Body of pancreas (tissue), 4 donors: Measurements from ENCODE around the gene MRRF. TPM values are rescaled to one million over a fixed set of nuclear protein-coding genes. Genes with fewer than 3 reads are reported as not detected.

Experiments
- ATAC-seq: fragments of 150-250 bp; one replicate; pipeline ENCODE4 v1.9.1; 2016
- DNase-seq, 4 donors: peaks; one replicate each; pipeline ENCODE4 v3.0.0-alpha.2; 2019
- H3K27ac ChIP-seq, 4 donors: fragments of 200-600 bp; sonication (generic); 1 replicate in 3 of 4; 2 replicates in 1 of 4; pipeline versions ENCODE4 v1.5.1 to v1.6.1; 2016 to 2019; ENCODE audit warnings: mild to moderate bottlenecking in 1 of 4, mixed read lengths in 1 of 4, moderate library complexity in 1 of 4
- H3K27me3 ChIP-seq, 2 donors: fragments of 200-600 bp; sonication (generic); one replicate each; pipeline ENCODE4 v1.6.0; 2016; ENCODE audit warnings: mild to moderate bottlenecking in 1 of 2
- H3K36me3 ChIP-seq, 2 donors: fragments of 200-600 bp; sonication (generic); replicated peaks in 1 of 2; 2 replicates each; pipeline ENCODE4 v1.5.1; 2016; ENCODE audit warnings: low read depth in 2 of 2; ENCODE audit not compliant: insufficient read depth in 1 of 2
- H3K4me1 ChIP-seq: fragments of 200-600 bp; sonication (generic); one replicate; pipeline ENCODE4 v1.6.0; 2016
- H3K4me3 ChIP-seq, 2 donors: fragments of 200-600 bp; sonication (generic); 1 replicate in 1 of 2; 2 replicates in 1 of 2; pipeline ENCODE4 v1.5.1; 2016 to 2019
- H3K9me3 ChIP-seq, 3 donors: fragments of 200-600 bp; sonication (generic); 1 replicate in 2 of 3; 2 replicates in 1 of 3; pipeline ENCODE4 v1.5.1; 2016
- CTCF ChIP-seq, 7 experiments: fragments of 450-650 bp in 4 of 7; fragments of 200-600 bp in 3 of 7; sonication (generic) in 3 of 7; IDR thresholded peaks; one replicate each; pipeline ENCODE4 v1.5.1; 2016 to 2019; ENCODE audit warnings: antibody characterized with exemption in 7 of 7
- POLR2A ChIP-seq, 3 donors: fragments of 450-650 bp; IDR thresholded peaks; one replicate each; pipeline ENCODE4 v1.6.1; 2016; ENCODE audit warnings: antibody characterized with exemption in 3 of 3, mild to moderate bottlenecking in 2 of 3
- WGBS, 2 donors: methylation state at CpG; one replicate each; pipeline ENCODE4 v1.1.5; 2017; 5-methylcytosine and 5-hydroxymethylcytosine counted together
- intact Hi-C: fragments of 100-400 bp; cut with DNase I; formaldehyde crosslinking; loops from one replicate; pipeline ENCODE4 v1.15.1; 2023
- total RNA-seq, 2 donors: library from RNA; depleted of rRNA; stranded (reverse); fragments of >200 nt; gene quantifications; one replicate each; pipeline ENCODE4 v1.1.0, GENCODE V29; 2016

The MRRF gene
- total RNA-seq, 2 donors from 2014 or later, result 11.9 to 13.5 TPM

GRCh38 chr9:122234022-122234748 is 30.5 kb upstream of the MRRF start:
- ATAC-seq, result no peak
- Histone ChIP-seq H3K27me3 (peaks cover 0 to 4% of the 10 kb centered on the region in 2 donors), H3K4me1 (peaks cover 2% of the 10 kb centered on the region), H3K36me3 (no peaks in the 10 kb centered on the region), H3K4me3 (no peak overlapping the region), H3K27ac (no peak overlapping the region), H3K9me3 (no peaks in the 10 kb centered on the region)
- no peak for DNase-seq
- WGBS, 2 donors, result 72 to 75% methylated on average over 7 of the region's 7 CpGs
- intact Hi-C loops, result loop anchor here (10.0 kb wide), 1 partner anchor 59 kb away; no protein-coding TSS in a partner anchor
- TF ChIP-seq CTCF (IDR thresholded peaks at IDR 0.05) (no peak), POLR2A (IDR thresholded peaks at IDR 0.05) (no peak)

GRCh38 chr9:122236681-122237080 is 28.0 kb upstream of the MRRF start:
- DNase-seq, result no peak

GRCh38 chr9:122239722-122240121 is 25.0 kb upstream of the MRRF start:
- Histone ChIP-seq H3K4me3 (no peak overlapping the region), H3K36me3 (peaks cover 18% of the 10 kb centered on the region in 2 donors), H3K4me1 (no peaks in the 10 kb centered on the region), H3K27me3 (no peaks in the 10 kb centered on the region), H3K9me3 (no peaks in the 10 kb centered on the region), H3K27ac (no peak overlapping the region)
- WGBS, 2 donors, result 85 to 87% methylated on average over 5 of the region's 5 CpGs
- no peak for TF ChIP-seq POLR2A (IDR thresholded peaks at IDR 0.05)
- TF ChIP-seq CTCF (IDR thresholded peaks at IDR 0.05), result no peak
- intact Hi-C loops, result loop anchor here (10.0 kb wide), 1 partner anchor 65 kb away; no protein-coding TSS in a partner anchor
- DNase-seq, result no peak
- ATAC-seq, result no peak

More at GRCh38 chr9:122236681-122237080, 28.0 kb upstream of the MRRF start:
- Histone ChIP-seq H3K4me3 (no peak overlapping the region), H3K4me1 (no peaks in the 10 kb centered on the region), H3K9me3 (no peaks in the 10 kb centered on the region), H3K27ac (no peak overlapping the region), H3K36me3 (peaks cover 9 to 12% of the 10 kb centered on the region in 2 donors), H3K27me3 (no peaks in the 10 kb centered on the region)
- no peak for ATAC-seq
- intact Hi-C loops, result loop anchor here (10.0 kb wide), 1 partner anchor 62 kb away; no protein-coding TSS in a partner anchor
- 58 to 67% methylated on average over 10 of the region's 10 CpGs for WGBS, 2 donors
- TF ChIP-seq POLR2A (IDR thresholded peaks at IDR 0.05) (no peak), CTCF (IDR thresholded peaks at IDR 0.05) (no peak)

- no peaks in the 10 kb centered on the region for H3K4me1 ChIP-seq
- H3K36me3 ChIP-seq, result peaks cover 22 to 31% of the 10 kb centered on the region in 2 donors
- DNase-seq (no peak), ATAC-seq (no peak)
- H3K9me3 ChIP-seq, result no peaks in the 10 kb centered on the region
- no peak overlapping the region for H3K27ac ChIP-seq
- H3K27me3 ChIP-seq, result no peaks in the 10 kb centered on the region
- no peak for TF ChIP-seq CTCF (IDR thresholded peaks at IDR 0.05)
- TF ChIP-seq POLR2A (IDR thresholded peaks at IDR 0.05), result no peak
- H3K4me3 ChIP-seq, result no peak overlapping the region
- 85 to 86% methylated on average over 3 of the region's 3 CpGs for whole genome bisulfite sequencing, 2 donors
- intact Hi-C loops, result no loop called here
These were observed 20.3 kb upstream of the MRRF start for GRCh38 chr9:122244349-122244748.

- TF ChIP-seq CTCF (IDR thresholded peaks at IDR 0.05) (no peak), POLR2A (IDR thresholded peaks at IDR 0.05) (no peak)
- no peaks in the 10 kb centered on the region for H3K9me3 ChIP-seq
- no peak for DNase-seq
- 86 to 91% methylated on average over 3 of the region's 3 CpGs for WGBS, 2 donors
- intact Hi-C loops, result no loop called here
- ATAC-seq, result no peak
- no peak overlapping the region for H3K4me3 ChIP-seq
- H3K27me3 ChIP-seq, result no peaks in the 10 kb centered on the region
- peaks cover 16 to 25% of the 10 kb centered on the region in 2 donors for H3K36me3 ChIP-seq
- no peak overlapping the region for H3K27ac ChIP-seq
- H3K4me1 ChIP-seq, result no peaks in the 10 kb centered on the region
These were observed 18.0 kb upstream of the MRRF start for GRCh38 chr9:122246666-122247065.
